Neural cell (in vitro differentiated cells): ENCODE measurements around the gene S1PR5. TPM values are rescaled to one million over a fixed set of nuclear protein-coding genes. Genes with fewer than 3 reads are reported as not detected.

ENCODE experiments used
- H2AFZ ChIP-seq: fragments of 200-600, 300-800 bp; sonication (generic), shearing (Covaris generic); 2 replicates; pipeline ENCODE4 v1.6.0; 2014; ENCODE audit warnings: low read depth, mild to moderate bottlenecking, antibody characterized with exemption, low read length, moderate library complexity
- H3F3A ChIP-seq: fragments of 200-600 bp; shearing (Covaris generic); 2 replicates; pipeline ENCODE4 v1.6.1; 2016; ENCODE audit warnings: mild to moderate bottlenecking, moderate library complexity, mixed read lengths, antibody characterized with exemption, low read length; ENCODE audit not compliant: insufficient read depth, poor library complexity, severe bottlenecking
- H3K27ac ChIP-seq: fragments of 200-600, 300-800 bp; sonication (generic), shearing (Covaris generic); 2 replicates; pipeline ENCODE4 v1.5.1; 2014; ENCODE audit warnings: mild to moderate bottlenecking, low read length, moderate library complexity
- H3K27me3 ChIP-seq: fragments of 300-800, 200-600 bp; sonication (generic), shearing (Covaris generic); 2 replicates; pipeline ENCODE4 v1.6.0; 2014; ENCODE audit warnings: mild to moderate bottlenecking, low read depth, low read length, moderate library complexity; ENCODE audit not compliant: insufficient read depth
- H3K36me3 ChIP-seq: fragments of 300-800, 200-600 bp; sonication (generic), shearing (Covaris generic); 2 replicates; pipeline ENCODE4 v1.5.1; 2014; ENCODE audit warnings: mild to moderate bottlenecking, antibody characterized with exemption, low read length, moderate library complexity; ENCODE audit not compliant: insufficient read depth
- H3K4me2 ChIP-seq: fragments of 300-800, 200-600 bp; sonication (generic), shearing (Covaris generic); 2 replicates; pipeline ENCODE4 v1.6.0; 2014; ENCODE audit warnings: mild to moderate bottlenecking, low read length
- H3K4me3 ChIP-seq: fragments of 300-800, 200-600 bp; sonication (generic), shearing (Covaris generic); 2 replicates; pipeline ENCODE4 v1.5.1; 2014; ENCODE audit warnings: mild to moderate bottlenecking, low read length, moderate library complexity
- H3K79me2 ChIP-seq: fragments of 200-600 bp; shearing (Covaris generic); replicated peaks from 2 replicates; pipeline ENCODE4 v1.6.0; 2014; ENCODE audit warnings: mild to moderate bottlenecking, low read length, moderate library complexity; ENCODE audit not compliant: insufficient read depth
- H3K9ac ChIP-seq: fragments of 300-800, 200-600 bp; sonication (generic), shearing (Covaris generic); 2 replicates; pipeline ENCODE4 v1.6.1; 2016; ENCODE audit warnings: mild to moderate bottlenecking, low read length, mixed read lengths
- H3K9me2 ChIP-seq: fragments of 200-600 bp; shearing (Covaris generic); 2 replicates; pipeline ENCODE4 v1.6.1; 2016; ENCODE audit warnings: mild to moderate bottlenecking, low read length, mixed read lengths; ENCODE audit not compliant: insufficient read depth
- H3K9me3 ChIP-seq: fragments of 200-600, 300-800 bp; sonication (generic), shearing (Covaris generic); 2 replicates; pipeline ENCODE4 v1.6.1; 2016; ENCODE audit warnings: mild to moderate bottlenecking, mixed run types, low read length, moderate library complexity, mixed read lengths
- H4K20me1 ChIP-seq: fragments of 200-600 bp; shearing (Covaris generic); 2 replicates; pipeline ENCODE4 v1.6.1; 2016; ENCODE audit warnings: mild to moderate bottlenecking, mixed run types; ENCODE audit not compliant: insufficient read depth
- CTCF ChIP-seq: fragments of 450-650 bp; IDR thresholded peaks from 2 replicates; pipeline ENCODE4 v1.5.1; 2014; ENCODE audit warnings: antibody characterized with exemption, mild to moderate bottlenecking, moderate library complexity; ENCODE audit not compliant: poor library complexity, severe bottlenecking
- EP300 ChIP-seq: fragments of 450-650 bp; conservative IDR thresholded peaks from 2 replicates; pipeline ENCODE4 v1.6.1; 2014; ENCODE audit warnings: antibody characterized with exemption, mild to moderate bottlenecking, moderate library complexity; ENCODE audit not compliant: poor library complexity, severe bottlenecking
- EZH2 ChIP-seq: fragments of 200-600, 300-800 bp; shearing (Covaris generic), sonication (generic); IDR thresholded peaks from 2 replicates; pipeline ENCODE4 v1.6.1; 2014; ENCODE audit warnings: antibody characterized with exemption, low read length, borderline replicate concordance, mild to moderate bottlenecking; ENCODE audit not compliant: insufficient read depth, poor library complexity, severe bottlenecking
- MXI1 ChIP-seq: fragments of 450-650 bp; conservative IDR thresholded peaks from 2 replicates; pipeline ENCODE4 v1.6.1; 2014; ENCODE audit warnings: antibody characterized with exemption, mild to moderate bottlenecking; ENCODE audit not compliant: poor library complexity, severe bottlenecking
- POLR2AphosphoS5 ChIP-seq: IDR thresholded peaks from 2 replicates; pipeline ENCODE4 v1.6.1; 2012
- RAD21 ChIP-seq: fragments of 450-650 bp; conservative IDR thresholded peaks from 2 replicates; pipeline ENCODE4 v1.6.1; 2014; ENCODE audit warnings: antibody characterized with exemption, mild to moderate bottlenecking, moderate library complexity
- REST ChIP-seq: IDR thresholded peaks from 2 replicates; pipeline ENCODE4 v1.6.1; 2012; ENCODE audit warnings: borderline replicate concordance
- SMC3 ChIP-seq: fragments of 450-650 bp; conservative IDR thresholded peaks from 2 replicates; pipeline ENCODE4 v1.6.1; 2014; ENCODE audit warnings: antibody characterized with exemption, mild to moderate bottlenecking, moderate library complexity; ENCODE audit not compliant: poor library complexity
- polyA plus RNA-seq: library from polyadenylated mRNA; depleted of rRNA; stranded (reverse); fragments of >200 nt; gene quantifications from 2 replicates; pipeline ENCODE4 v1.2.3, GENCODE V29; 2014
- small RNA-seq, 3 experiments: library from RNA; depleted of rRNA; stranded (forward); fragments of <200 nt; gene quantifications; one replicate each; pipeline ENCODE3, GENCODE V24; 2012

S1PR5 gene
- polyA plus RNA-seq, 1 donor from 2014 or later = not detected

- Histone ChIP-seq H3K4me3 (no peak overlapping the region), H3K27ac (no peak overlapping the region), H4K20me1 (no peaks in the 10 kb centered on the region), H3F3A (no peaks in the 10 kb centered on the region), H3K9ac (no peak overlapping the region), H3K36me3 (no peaks in the 10 kb centered on the region), H2AFZ (no peak overlapping the region), H3K4me2 (no peak overlapping the region), H3K79me2 (no peaks in the 10 kb centered on the region), H3K9me3 (no peaks in the 10 kb centered on the region), H3K27me3 (no peaks in the 10 kb centered on the region), H3K9me2 (no peaks in the 10 kb centered on the region)
- TF ChIP-seq SMC3 (no peak), MXI1 (no peak), RAD21 (no peak), EZH2 (no peak), REST (no peak), CTCF (no peak), POLR2AphosphoS5 (no peak), EP300 (no peak)
Measured at GRCh38 chr19:10464456-10464855, 52.8 kb downstream of the S1PR5 start.

Small RNA genes within 50 kb of the gene (small RNA-seq; reads per million reads assigned to genes)
- gene MIR1238 = 0 reads per million in 3 experiments
- gene RNU7-140P = 0 to 0.24 (median 0) reads per million in 3 experiments

Other genes with a start within 250 kb of the S1PR5 start
- not detected in 2 replicates for gene ICAM1, start 246.3 kb downstream of the S1PR5 start, polyA plus RNA-seq
- not detected in 2 replicates for gene ICAM4, start 230.5 kb downstream of the S1PR5 start, polyA plus RNA-seq
- gene ICAM5, start 227.5 kb downstream of the S1PR5 start, polyA plus RNA-seq = 2.3 and 4.1 TPM in 2 replicates
- 22.8 and 45.2 TPM in 2 replicates for gene ZGLP1, start 207.6 kb downstream of the S1PR5 start, polyA plus RNA-seq
- 52.6 and 82.7 TPM in 2 replicates for gene FDX2, start 201.4 kb downstream of the S1PR5 start, polyA plus RNA-seq
- gene RAVER1, start 183.9 kb downstream of the S1PR5 start, polyA plus RNA-seq = 1.3 and 6.7 TPM in 2 replicates
- gene ICAM3, start 177.8 kb downstream of the S1PR5 start, polyA plus RNA-seq = 0.53 and 1.9 TPM in 2 replicates
- 63.3 and 95.8 TPM in 2 replicates for gene TYK2, start 136.9 kb downstream of the S1PR5 start, polyA plus RNA-seq
- 359 and 408 TPM in 2 replicates for gene CDC37, start 113.9 kb downstream of the S1PR5 start, polyA plus RNA-seq
- gene PDE4A, start 96.9 kb downstream of the S1PR5 start, polyA plus RNA-seq = 3.4 and 4.7 TPM in 2 replicates
- gene KEAP1, start 14.1 kb downstream of the S1PR5 start, polyA plus RNA-seq = 39.0 and 47.9 TPM in 2 replicates
- 50.2 and 59.3 TPM in 2 replicates for gene ATG4D, start 26.5 kb upstream of the S1PR5 start, polyA plus RNA-seq
- 5.3 and 6.5 TPM in 2 replicates for gene KRI1, start 48.6 kb upstream of the S1PR5 start, polyA plus RNA-seq
- gene CDKN2D, start 51.5 kb upstream of the S1PR5 start, polyA plus RNA-seq = 333 and 339 TPM in 2 replicates
- gene AP1M2, start 69.9 kb upstream of the S1PR5 start, polyA plus RNA-seq = 0.38 and 3.7 TPM in 2 replicates
- 50.0 and 55.7 TPM in 2 replicates for gene SLC44A2, start 108.1 kb upstream of the S1PR5 start, polyA plus RNA-seq
- gene ILF3, start 136.9 kb upstream of the S1PR5 start, polyA plus RNA-seq = 464 and 522 TPM in 2 replicates
- gene QTRT1, start 184.0 kb upstream of the S1PR5 start, polyA plus RNA-seq = 208 and 249 TPM in 2 replicates
- gene DNM2, start 200.6 kb upstream of the S1PR5 start, polyA plus RNA-seq = 31.4 and 34.8 TPM in 2 replicates